ENCODE results near the gene C14orf119.
"Not testable (repeated sequence)": the region's sequence is repeated elsewhere in the genome, so short reads cannot be mapped to it uniquely, and the experiment has no call there.

Gene C14orf119

GRCh38 chr14:23105348-23105824, 10.1 kb downstream of the C14orf119 start:
- DNase-seq (ENCODE audit: low read depth in 1 of 2, low spot score in 1 of 2): no peak
- H3K4me3 ChIP-seq (replicated peaks; ENCODE audit: insufficient read depth, low read length): no peak overlapping the region
- H3K27me3 ChIP-seq (ENCODE audit: insufficient read depth, poor library complexity, severe bottlenecking): no peaks in the 10 kb centered on the region
- TF ChIP-seq CTCF (IDR thresholded peaks at IDR 0.05; ENCODE audit: insufficient read depth, low read length): no peak
- TF ChIP-seq REST (IDR thresholded peaks at IDR 0.05; ENCODE audit: insufficient replicate concordance, low read depth): no peak
- TF ChIP-seq SPI1 (IDR thresholded peaks at IDR 0.05; ENCODE audit: borderline replicate concordance, low read depth): peak; percentile 38; the same call in 1 of the 2 replicates
- no peak overlapping the region for H3K27ac ChIP-seq (replicated peaks)

DNA sequence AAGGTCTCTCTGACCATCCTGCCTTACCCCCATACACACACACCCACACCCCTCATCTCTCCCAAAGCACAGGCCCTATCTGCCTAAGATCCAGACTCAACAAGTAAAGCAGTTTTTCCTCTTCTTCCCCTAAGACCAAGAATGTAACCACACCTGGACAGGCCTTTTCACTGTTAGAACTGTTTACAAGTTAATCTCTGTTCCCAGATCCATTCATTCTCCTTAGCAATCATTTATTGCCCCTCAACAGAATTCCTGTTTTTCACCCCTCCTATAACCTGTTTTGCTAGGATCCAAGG, 11.4 kb downstream of the C14orf119 start:
- no peak for TF ChIP-seq POLR2AphosphoS5 (IDR thresholded peaks at IDR 0.05; ENCODE audit: low read depth)
- no peak for TF ChIP-seq SPI1 (IDR thresholded peaks at IDR 0.05; ENCODE audit: borderline replicate concordance, low read depth)
- TF ChIP-seq GABPA (IDR thresholded peaks at IDR 0.05; ENCODE audit: low read depth): no peak
- no peak for TF ChIP-seq CTCF (IDR thresholded peaks at IDR 0.05; ENCODE audit: insufficient read depth, low read length)
- no peak for TF ChIP-seq REST (IDR thresholded peaks at IDR 0.05; ENCODE audit: insufficient replicate concordance, low read depth)

GRCh38 chr14:23107620-23108019, 12.3 kb downstream of the C14orf119 start:
- not testable (repeated sequence) for H3K27ac ChIP-seq (replicated peaks); H3K27me3 ChIP-seq (ENCODE audit: insufficient read depth, poor library complexity, severe bottlenecking); DNase-seq (ENCODE audit: low read depth in 1 of 2, low spot score in 1 of 2); H3K4me3 ChIP-seq (replicated peaks; ENCODE audit: insufficient read depth, low read length)

More for the DNA sequence above, 11.4 kb downstream of the C14orf119 start:
- no peak for DNase-seq (ENCODE audit: low read depth in 1 of 2, low spot score in 1 of 2)
- H3K4me3 ChIP-seq (replicated peaks; ENCODE audit: insufficient read depth, low read length): no peak overlapping the region
- H3K27me3 ChIP-seq (ENCODE audit: insufficient read depth, poor library complexity, severe bottlenecking): no peaks in the 10 kb centered on the region
- H3K27ac ChIP-seq (replicated peaks): no peak overlapping the region

DNA sequence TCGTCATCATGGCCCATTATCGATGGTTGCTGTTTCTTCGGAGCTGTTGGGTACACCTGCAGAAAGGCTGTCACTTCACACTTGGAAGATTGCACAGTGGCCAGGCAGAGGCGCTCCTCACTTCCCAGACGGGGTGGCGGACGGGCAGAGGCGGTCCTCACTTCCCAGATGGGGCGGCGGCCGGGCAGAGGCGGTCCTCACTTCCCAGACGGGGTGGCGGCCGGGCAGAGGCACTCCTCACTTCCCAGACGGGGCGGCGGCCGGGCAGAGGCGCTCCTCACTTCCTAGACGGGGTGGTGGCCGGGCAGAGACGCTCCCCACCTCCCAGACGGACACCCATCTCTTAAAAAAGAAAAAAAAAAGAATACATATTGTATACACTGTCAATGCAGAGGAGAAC, 12.9 kb downstream of the C14orf119 start:
- DNase-seq (ENCODE audit: low read depth in 1 of 2, low spot score in 1 of 2); H3K27ac ChIP-seq (replicated peaks); H3K27me3 ChIP-seq (ENCODE audit: insufficient read depth, poor library complexity, severe bottlenecking); H3K4me3 ChIP-seq (replicated peaks; ENCODE audit: insufficient read depth, low read length): not testable (repeated sequence)

DNA sequence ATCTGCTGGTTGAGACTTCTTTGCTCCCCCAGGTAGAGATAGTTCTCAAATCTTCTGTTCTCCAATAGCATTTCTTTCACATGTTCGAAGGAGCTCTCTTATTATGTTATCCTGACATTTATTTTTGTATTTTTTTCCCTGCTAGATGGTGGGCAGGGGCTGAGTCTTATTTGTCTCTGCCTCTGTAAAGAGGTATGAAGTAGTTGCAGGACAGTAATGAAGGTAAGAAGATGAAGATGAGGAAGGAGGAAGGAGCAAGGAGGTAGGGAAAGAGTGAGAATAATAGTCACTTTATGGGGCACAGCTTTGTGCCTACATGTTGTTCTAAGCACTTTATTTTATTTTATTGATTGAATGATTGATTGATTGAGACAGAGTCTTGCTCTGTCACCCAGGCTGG, 14.5 kb downstream of the C14orf119 start:
- no peaks in the 10 kb centered on the region for H3K27me3 ChIP-seq (ENCODE audit: insufficient read depth, poor library complexity, severe bottlenecking)
- H3K4me3 ChIP-seq (replicated peaks; ENCODE audit: insufficient read depth, low read length): no peak overlapping the region
- no peak for DNase-seq (ENCODE audit: low read depth in 1 of 2, low spot score in 1 of 2)
- H3K27ac ChIP-seq (replicated peaks): peak overlapping the region; percentile 33
- TF ChIP-seq CTCF (IDR thresholded peaks at IDR 0.05; ENCODE audit: insufficient read depth, low read length) (no peak), REST (IDR thresholded peaks at IDR 0.05; ENCODE audit: insufficient replicate concordance, low read depth) (no peak), SPI1 (IDR thresholded peaks at IDR 0.05; ENCODE audit: borderline replicate concordance, low read depth) (no peak), GABPA (IDR thresholded peaks at IDR 0.05; ENCODE audit: low read depth) (no peak), POLR2AphosphoS5 (IDR thresholded peaks at IDR 0.05; ENCODE audit: low read depth) (no peak)
